HFFc6 (cell line): ENCODE data around the gene AUTS2. TPM values are rescaled to one million over a fixed set of nuclear protein-coding genes. Genes with fewer than 3 reads are reported as not detected.

Experiments
- DNase-seq: peaks from one replicate; pipeline ENCODE4 v3.0.0-alpha.2; 2018
- H3K27ac Mint-ChIP-seq: 2 replicates; pipeline ENCODE4 v1.8.0; 2020; ENCODE audit warnings: mild to moderate bottlenecking, mixed read lengths
- H3K27me3 Mint-ChIP-seq: 2 replicates; pipeline ENCODE4 v1.8.0; 2021; ENCODE audit warnings: mild to moderate bottlenecking, moderate library complexity, mixed read lengths; ENCODE audit not compliant: insufficient read depth
- H3K36me3 Mint-ChIP-seq: 2 replicates; pipeline ENCODE4 v1.8.0; 2021; ENCODE audit warnings: low read depth, mixed read lengths
- H3K4me1 Mint-ChIP-seq: 2 replicates; pipeline ENCODE4 v1.8.0; 2020; ENCODE audit warnings: low read depth, mixed read lengths
- H3K4me3 Mint-ChIP-seq: 2 replicates; pipeline ENCODE4 v1.8.0; 2020; ENCODE audit warnings: mild to moderate bottlenecking, moderate library complexity, mixed read lengths
- H3K9me3 Mint-ChIP-seq: 2 replicates; pipeline ENCODE4 v1.8.0; 2020; ENCODE audit warnings: mild to moderate bottlenecking, mixed read lengths
- total RNA-seq, 6 experiments: library from RNA; stranded (reverse); fragmentation: NEBNext Ultra II Directional; extraction: Animal tissue kit (Norgen Biotek cat#: 25700); gene quantifications; 2 replicates in 1 of 6; 3 replicates in 5 of 6; pipeline ENCODE4 v1.2.3, GENCODE V29; 2021
- TF ChIP-seq, protein P1 (sequence below): fragments of 200-600 bp; sonication (generic); IDR thresholded peaks from 2 replicates; pipeline ENCODE4 v1.5.0; 2021; ENCODE audit warnings: antibody characterized with exemption, mild to moderate bottlenecking

AUTS2 gene
- total RNA-seq, 6 experiments from 2014 or later = 0.02 to 0.19 (median 0.16) TPM; not detected in 2

DNA sequence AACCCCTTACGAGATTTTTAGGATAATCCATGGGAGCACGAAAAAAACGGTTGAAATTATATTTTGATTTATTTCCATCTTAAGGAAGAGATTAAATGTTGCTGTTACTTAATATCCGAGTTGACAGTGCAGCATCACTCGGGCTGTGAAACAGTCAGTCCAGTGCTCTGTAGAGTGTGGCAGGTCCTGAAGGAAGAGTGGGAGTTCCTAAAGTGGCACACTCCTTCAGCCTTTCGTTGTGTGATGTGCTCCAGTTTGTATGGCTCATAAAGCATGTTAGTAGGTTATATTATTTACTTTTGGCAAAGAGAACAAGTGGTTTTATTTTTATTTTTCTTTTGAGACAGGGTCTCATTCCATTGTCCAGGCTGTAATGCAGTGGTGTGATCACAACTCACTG, 358.3 kb downstream of the AUTS2 start:
- no peaks in the 10 kb centered on the region for H3K4me1 Mint-ChIP-seq
- DNase-seq = no peak
- no peak overlapping the region for H3K4me3 Mint-ChIP-seq
- H3K27me3 Mint-ChIP-seq = no peaks in the 10 kb centered on the region
- H3K27ac Mint-ChIP-seq = no peak overlapping the region
- peaks cover 34% of the 10 kb centered on the region for H3K9me3 Mint-ChIP-seq
- no peaks in the 10 kb centered on the region for H3K36me3 Mint-ChIP-seq
- TF ChIP-seq, protein P1, sequence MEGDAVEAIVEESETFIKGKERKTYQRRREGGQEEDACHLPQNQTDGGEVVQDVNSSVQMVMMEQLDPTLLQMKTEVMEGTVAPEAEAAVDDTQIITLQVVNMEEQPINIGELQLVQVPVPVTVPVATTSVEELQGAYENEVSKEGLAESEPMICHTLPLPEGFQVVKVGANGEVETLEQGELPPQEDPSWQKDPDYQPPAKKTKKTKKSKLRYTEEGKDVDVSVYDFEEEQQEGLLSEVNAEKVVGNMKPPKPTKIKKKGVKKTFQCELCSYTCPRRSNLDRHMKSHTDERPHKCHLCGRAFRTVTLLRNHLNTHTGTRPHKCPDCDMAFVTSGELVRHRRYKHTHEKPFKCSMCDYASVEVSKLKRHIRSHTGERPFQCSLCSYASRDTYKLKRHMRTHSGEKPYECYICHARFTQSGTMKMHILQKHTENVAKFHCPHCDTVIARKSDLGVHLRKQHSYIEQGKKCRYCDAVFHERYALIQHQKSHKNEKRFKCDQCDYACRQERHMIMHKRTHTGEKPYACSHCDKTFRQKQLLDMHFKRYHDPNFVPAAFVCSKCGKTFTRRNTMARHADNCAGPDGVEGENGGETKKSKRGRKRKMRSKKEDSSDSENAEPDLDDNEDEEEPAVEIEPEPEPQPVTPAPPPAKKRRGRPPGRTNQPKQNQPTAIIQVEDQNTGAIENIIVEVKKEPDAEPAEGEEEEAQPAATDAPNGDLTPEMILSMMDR = no peak

DNA sequence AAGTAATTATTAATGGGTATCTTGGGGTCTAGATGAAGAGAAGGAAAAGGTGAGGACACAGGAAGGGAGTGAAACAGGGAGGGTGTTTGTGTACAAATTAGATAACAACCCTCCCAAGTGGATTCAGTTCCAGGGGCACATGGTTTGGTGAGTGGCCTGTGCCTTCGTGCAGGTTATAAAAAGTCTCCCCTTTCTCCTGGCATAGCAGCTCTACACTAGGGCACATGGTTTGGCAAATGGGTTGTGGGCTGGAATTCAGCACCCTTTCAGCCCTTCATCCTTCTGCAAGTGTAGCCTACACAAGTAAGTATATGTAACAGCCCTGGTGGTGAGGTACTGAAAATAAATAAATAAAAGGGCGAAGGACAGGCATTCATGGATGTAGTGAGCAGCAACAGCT, 359.4 kb downstream of the AUTS2 start:
- Mint-ChIP-seq H3K4me1 (no peaks in the 10 kb centered on the region), H3K27ac (no peak overlapping the region), H3K36me3 (peaks cover 5% of the 10 kb centered on the region; the same call in 1 of the 2 replicates), H3K4me3 (no peak overlapping the region), H3K9me3 (peaks cover 39% of the 10 kb centered on the region), H3K27me3 (no peaks in the 10 kb centered on the region)
- DNase-seq = no peak
- TF ChIP-seq, protein P1 = no peak

DNA sequence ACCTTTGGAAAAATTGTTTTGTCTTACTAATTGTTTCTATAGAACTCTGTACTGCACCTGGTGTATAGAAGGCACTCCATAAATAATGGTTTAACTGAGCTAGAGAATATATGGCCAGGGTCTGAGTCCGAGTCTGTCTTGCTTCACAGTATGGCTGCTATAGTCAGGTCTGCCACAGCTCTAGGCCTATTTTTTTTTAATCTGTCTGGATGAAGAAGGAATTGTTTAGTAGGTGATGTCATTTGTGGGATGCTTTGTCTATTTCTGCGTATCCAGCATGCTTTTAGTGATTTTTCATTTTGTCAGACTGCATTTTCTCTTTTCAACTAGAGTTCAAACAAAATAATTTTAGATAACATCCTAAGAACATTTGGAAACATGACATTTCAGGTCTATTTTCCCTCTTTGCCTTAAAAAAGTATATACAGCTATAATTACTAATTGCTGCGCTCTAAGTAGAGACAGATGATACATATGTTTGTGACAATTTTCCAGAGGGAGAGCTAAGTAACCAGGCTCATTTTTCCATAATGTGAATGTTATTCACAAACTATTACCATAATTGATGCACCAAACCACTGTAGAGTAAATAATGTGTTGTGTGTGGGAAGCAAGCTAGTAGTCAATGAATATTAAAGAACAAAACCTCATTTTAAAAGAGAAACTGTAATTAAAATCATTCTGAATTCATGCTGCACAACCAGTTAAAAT, 361.7 kb downstream of the AUTS2 start:
- Mint-ChIP-seq H3K27me3 (no peaks in the 10 kb centered on the region), H3K9me3 (peaks cover 46% of the 10 kb centered on the region), H3K27ac (no peak overlapping the region), H3K36me3 (peaks cover 7% of the 10 kb centered on the region; the same call in 1 of the 2 replicates), H3K4me3 (no peak overlapping the region), H3K4me1 (no peaks in the 10 kb centered on the region)
- DNase-seq = no peak
- TF ChIP-seq, protein P1 = no peak

DNA sequence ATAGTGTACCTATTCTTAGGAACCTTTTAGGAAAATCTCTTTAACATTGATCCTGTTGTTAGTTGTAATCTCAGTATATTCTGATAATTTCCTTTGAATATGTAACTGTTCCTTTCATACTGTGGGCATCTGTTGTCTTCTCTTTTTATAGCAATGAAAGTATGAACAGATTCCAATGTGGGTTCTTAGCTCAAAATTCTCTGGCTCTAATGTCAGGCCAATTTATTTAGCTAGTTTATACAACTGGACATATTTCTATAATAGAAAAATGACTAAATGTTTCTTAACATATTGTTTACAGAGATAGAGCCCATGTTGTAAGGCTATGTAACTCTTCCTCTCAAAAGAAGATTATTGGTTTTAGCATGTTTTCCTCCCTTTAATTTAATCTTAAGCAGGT, 363.2 kb downstream of the AUTS2 start:
- Mint-ChIP-seq H3K36me3 (peaks cover 7% of the 10 kb centered on the region; the same call in 1 of the 2 replicates), H3K4me3 (no peak overlapping the region), H3K4me1 (no peaks in the 10 kb centered on the region), H3K27me3 (no peaks in the 10 kb centered on the region), H3K27ac (no peak overlapping the region), H3K9me3 (peaks cover 55% of the 10 kb centered on the region)
- TF ChIP-seq, protein P1 = no peak
- DNase-seq = no peak

DNA sequence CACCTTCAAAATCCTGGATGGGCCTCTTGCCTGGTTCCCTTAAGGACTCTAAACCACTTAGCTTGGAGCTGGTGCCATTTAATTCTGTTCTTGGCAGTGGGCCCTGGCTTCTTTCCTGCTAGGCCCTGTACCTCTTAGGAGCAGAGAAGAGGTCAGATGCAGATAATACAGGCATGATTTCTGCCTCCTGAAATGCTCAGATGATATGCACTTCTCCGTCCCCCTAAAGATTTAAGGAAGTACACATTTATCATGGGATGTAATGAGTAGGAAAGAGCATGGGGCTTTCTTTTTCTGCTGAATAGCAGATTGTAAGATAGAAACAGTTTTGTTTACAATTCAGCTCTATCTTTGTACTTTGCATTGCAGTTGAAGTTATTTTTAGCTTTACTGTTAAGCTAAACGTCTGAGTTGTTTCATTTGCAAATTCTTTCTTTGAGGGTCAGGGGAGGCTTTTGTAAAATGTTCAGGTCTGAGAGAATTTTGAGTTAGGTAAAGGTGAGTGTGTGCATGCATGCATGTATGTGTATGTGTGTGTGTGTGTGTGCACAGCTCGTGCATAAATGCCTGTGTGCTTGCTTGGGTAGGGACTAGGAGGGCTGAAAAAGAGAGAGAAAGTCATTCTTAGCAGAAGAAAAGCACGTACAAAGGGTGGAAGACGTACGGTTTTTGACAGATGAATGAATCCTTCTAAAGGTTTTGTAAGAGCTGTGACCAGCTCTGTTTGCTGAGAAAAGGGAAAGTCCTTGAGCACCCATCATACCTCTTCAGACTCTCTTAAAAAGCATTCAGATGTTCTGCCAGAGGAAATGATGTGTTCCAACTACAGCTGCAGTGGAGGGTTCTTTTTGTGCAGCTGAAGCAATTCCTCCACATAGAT, 364.2 kb downstream of the AUTS2 start:
- DNase-seq = no peak
- no peak overlapping the region for H3K27ac Mint-ChIP-seq
- H3K4me1 Mint-ChIP-seq = no peaks in the 10 kb centered on the region
- H3K36me3 Mint-ChIP-seq = peaks cover 7% of the 10 kb centered on the region; the same call in 1 of the 2 replicates
- H3K27me3 Mint-ChIP-seq = no peaks in the 10 kb centered on the region
- H3K9me3 Mint-ChIP-seq = peaks cover 47% of the 10 kb centered on the region
- H3K4me3 Mint-ChIP-seq = no peak overlapping the region
- TF ChIP-seq, protein P1 = no peak
